ENCODE data around the gene PDE4D.
"Not testable (repeated sequence)": the region's sequence is repeated elsewhere in the genome, so short reads cannot be mapped to it uniquely, and the experiment has no call there.

The PDE4D gene

GRCh38 chr5:59496524-59497134 is 396.9 kb downstream of the PDE4D start:
- DNase-seq, result peak; percentile 16

- DNase-seq, result no peak
These were observed 401.6 kb downstream of the PDE4D start for GRCh38 chr5:59491945-59492344.

GRCh38 chr5:59489551-59489950 is 404.0 kb downstream of the PDE4D start:
- DNase-seq, result no peak

GRCh38 chr5:59487772-59488729 is 405.5 kb downstream of the PDE4D start:
- DNase-seq, result no peak

GRCh38 chr5:59487068-59487686 is 406.3 kb downstream of the PDE4D start:
- no peak for DNase-seq

GRCh38 chr5:59486508-59486907 is 407.0 kb downstream of the PDE4D start:
- DNase-seq, result no peak

- no peak for DNase-seq
These were observed 407.7 kb downstream of the PDE4D start for GRCh38 chr5:59485629-59486439.

- no peak for DNase-seq
These were observed 408.4 kb downstream of the PDE4D start for GRCh38 chr5:59485107-59485506.

GRCh38 chr5:59484618-59485017 is 408.9 kb downstream of the PDE4D start:
- DNase-seq, result no peak

- DNase-seq, result no peak
These were observed 409.5 kb downstream of the PDE4D start for GRCh38 chr5:59483971-59484472.

- DNase-seq, result no peak
These were observed 414.4 kb downstream of the PDE4D start for GRCh38 chr5:59479086-59479485.

- no peak for DNase-seq
These were observed 419.2 kb downstream of the PDE4D start for GRCh38 chr5:59474324-59474723.

- no peak for DNase-seq
These were observed 419.9 kb downstream of the PDE4D start for GRCh38 chr5:59473611-59474010.

GRCh38 chr5:59471463-59471862 is 422.1 kb downstream of the PDE4D start:
- no peak for DNase-seq

GRCh38 chr5:59467969-59468368 is 425.6 kb downstream of the PDE4D start:
- DNase-seq, result no peak

GRCh38 chr5:59466271-59466670 is 427.3 kb downstream of the PDE4D start:
- DNase-seq, result no peak

- DNase-seq, result no peak
These were observed 428.6 kb downstream of the PDE4D start for GRCh38 chr5:59464969-59465368.

- not testable (repeated sequence) for DNase-seq
These were observed 429.8 kb downstream of the PDE4D start for GRCh38 chr5:59463618-59464166.

- DNase-seq, result no peak
These were observed 430.6 kb downstream of the PDE4D start for GRCh38 chr5:59462956-59463355.

GRCh38 chr5:59460368-59461153 is 433.0 kb downstream of the PDE4D start:
- no peak for DNase-seq

GRCh38 chr5:59458966-59459729 is 434.4 kb downstream of the PDE4D start:
- no peak for DNase-seq

All from activated CD4-positive, alpha-beta T cell treated with anti-CD3 and anti-CD28 coated beads for 48 hours (primary cell).